Astrocyte (in vitro differentiated cells and primary cell): ENCODE data around the gene IVD.

Experiments
- EZH2 ChIP-seq: IDR thresholded peaks from 2 replicates; pipeline ENCODE4 v1.6.1; 2012; ENCODE audit warnings: mild to moderate bottlenecking, low read length, inconsistent platforms; ENCODE audit not compliant: insufficient read depth
- TF ChIP-seq, protein P1 (sequence below): IDR thresholded peaks from 2 replicates; pipeline ENCODE4 v1.5.1; 2011; ENCODE audit warnings: low read depth, mild to moderate bottlenecking, inconsistent platforms, low read length, moderate library complexity; ENCODE audit not compliant: insufficient read depth

GRCh38 chr15:40466426-40467260 is 61.0 kb downstream of the IVD start:
- TF ChIP-seq, protein P1, sequence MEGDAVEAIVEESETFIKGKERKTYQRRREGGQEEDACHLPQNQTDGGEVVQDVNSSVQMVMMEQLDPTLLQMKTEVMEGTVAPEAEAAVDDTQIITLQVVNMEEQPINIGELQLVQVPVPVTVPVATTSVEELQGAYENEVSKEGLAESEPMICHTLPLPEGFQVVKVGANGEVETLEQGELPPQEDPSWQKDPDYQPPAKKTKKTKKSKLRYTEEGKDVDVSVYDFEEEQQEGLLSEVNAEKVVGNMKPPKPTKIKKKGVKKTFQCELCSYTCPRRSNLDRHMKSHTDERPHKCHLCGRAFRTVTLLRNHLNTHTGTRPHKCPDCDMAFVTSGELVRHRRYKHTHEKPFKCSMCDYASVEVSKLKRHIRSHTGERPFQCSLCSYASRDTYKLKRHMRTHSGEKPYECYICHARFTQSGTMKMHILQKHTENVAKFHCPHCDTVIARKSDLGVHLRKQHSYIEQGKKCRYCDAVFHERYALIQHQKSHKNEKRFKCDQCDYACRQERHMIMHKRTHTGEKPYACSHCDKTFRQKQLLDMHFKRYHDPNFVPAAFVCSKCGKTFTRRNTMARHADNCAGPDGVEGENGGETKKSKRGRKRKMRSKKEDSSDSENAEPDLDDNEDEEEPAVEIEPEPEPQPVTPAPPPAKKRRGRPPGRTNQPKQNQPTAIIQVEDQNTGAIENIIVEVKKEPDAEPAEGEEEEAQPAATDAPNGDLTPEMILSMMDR: no peak
- no peak for TF ChIP-seq EZH2
